Measurements from ENCODE around the gene PRR33.

PRR33 gene

GRCh38 chr11:1848640-1849430, 42.9 kb downstream of the PRR33 start:
- Histone ChIP-seq H3K4me3 (ENCODE audit: low read depth, low read length) (no peak overlapping the region), H3K4me1 (ENCODE audit: control insufficient read depth, insufficient read depth, low read length, unreplicated experiment) (peaks cover 13% of the 10 kb centered on the region), H2AFZ (ENCODE audit: low read length, unreplicated experiment) (no peak overlapping the region), H3K27me3 (ENCODE audit: insufficient read depth, low read length) (no peaks in the 10 kb centered on the region), H3K27ac (ENCODE audit: low read depth, low read length) (no peak overlapping the region), H3K79me2 (ENCODE audit: control insufficient read depth, insufficient read depth, low read length, unreplicated experiment) (no peaks in the 10 kb centered on the region), H3K36me3 (ENCODE audit: insufficient read depth, low read length) (no peaks in the 10 kb centered on the region)

GRCh38 chr11:1847926-1848639, 43.6 kb downstream of the PRR33 start:
- no peaks in the 10 kb centered on the region for H3K79me2 ChIP-seq (ENCODE audit: control insufficient read depth, insufficient read depth, low read length, unreplicated experiment)
- no peaks in the 10 kb centered on the region for H3K36me3 ChIP-seq (ENCODE audit: insufficient read depth, low read length)
- no peak overlapping the region for H2AFZ ChIP-seq (ENCODE audit: low read length, unreplicated experiment)
- no peaks in the 10 kb centered on the region for H3K27me3 ChIP-seq (ENCODE audit: insufficient read depth, low read length)
- H3K4me1 ChIP-seq (ENCODE audit: control insufficient read depth, insufficient read depth, low read length, unreplicated experiment), result peaks cover 13% of the 10 kb centered on the region
- H3K4me3 ChIP-seq (ENCODE audit: low read depth, low read length), result no peak overlapping the region
- H3K27ac ChIP-seq (ENCODE audit: low read depth, low read length), result no peak overlapping the region

- no peaks in the 10 kb centered on the region for H3K27me3 ChIP-seq (ENCODE audit: insufficient read depth, low read length)
- H2AFZ ChIP-seq (ENCODE audit: low read length, unreplicated experiment), result no peak overlapping the region
- H3K27ac ChIP-seq (ENCODE audit: low read depth, low read length), result no peak overlapping the region
- H3K4me1 ChIP-seq (ENCODE audit: control insufficient read depth, insufficient read depth, low read length, unreplicated experiment), result peaks cover 13% of the 10 kb centered on the region
- H3K36me3 ChIP-seq (ENCODE audit: insufficient read depth, low read length), result no peaks in the 10 kb centered on the region
- no peak overlapping the region for H3K4me3 ChIP-seq (ENCODE audit: low read depth, low read length)
- no peaks in the 10 kb centered on the region for H3K79me2 ChIP-seq (ENCODE audit: control insufficient read depth, insufficient read depth, low read length, unreplicated experiment)
Measured at GRCh38 chr11:1847006-1847735, 44.5 kb downstream of the PRR33 start.

- H3K79me2 ChIP-seq (ENCODE audit: control insufficient read depth, insufficient read depth, low read length, unreplicated experiment), result no peaks in the 10 kb centered on the region
- no peaks in the 10 kb centered on the region for H3K27me3 ChIP-seq (ENCODE audit: insufficient read depth, low read length)
- no peak overlapping the region for H2AFZ ChIP-seq (ENCODE audit: low read length, unreplicated experiment)
- no peak overlapping the region for H3K4me3 ChIP-seq (ENCODE audit: low read depth, low read length)
- peaks cover 13% of the 10 kb centered on the region for H3K4me1 ChIP-seq (ENCODE audit: control insufficient read depth, insufficient read depth, low read length, unreplicated experiment)
- H3K27ac ChIP-seq (ENCODE audit: low read depth, low read length), result no peak overlapping the region
- H3K36me3 ChIP-seq (ENCODE audit: insufficient read depth, low read length), result no peaks in the 10 kb centered on the region
Measured at GRCh38 chr11:1846453-1846932, 45.2 kb downstream of the PRR33 start.

GRCh38 chr11:1845561-1846452, 45.9 kb downstream of the PRR33 start:
- Histone ChIP-seq H2AFZ (ENCODE audit: low read length, unreplicated experiment) (no peak overlapping the region), H3K79me2 (ENCODE audit: control insufficient read depth, insufficient read depth, low read length, unreplicated experiment) (no peaks in the 10 kb centered on the region), H3K27ac (ENCODE audit: low read depth, low read length) (no peak overlapping the region), H3K27me3 (ENCODE audit: insufficient read depth, low read length) (no peaks in the 10 kb centered on the region), H3K4me1 (ENCODE audit: control insufficient read depth, insufficient read depth, low read length, unreplicated experiment) (peaks cover 13% of the 10 kb centered on the region), H3K36me3 (ENCODE audit: insufficient read depth, low read length) (no peaks in the 10 kb centered on the region), H3K4me3 (ENCODE audit: low read depth, low read length) (no peak overlapping the region)

GRCh38 chr11:1845095-1845429, 46.6 kb downstream of the PRR33 start:
- peak overlapping the region; percentile 49 for H2AFZ ChIP-seq (ENCODE audit: low read length, unreplicated experiment)
- H3K27me3 ChIP-seq (ENCODE audit: insufficient read depth, low read length), result no peaks in the 10 kb centered on the region
- no peak overlapping the region for H3K4me3 ChIP-seq (ENCODE audit: low read depth, low read length)
- peak overlapping the region; percentile 50 for H3K27ac ChIP-seq (ENCODE audit: low read depth, low read length)
- H3K36me3 ChIP-seq (ENCODE audit: insufficient read depth, low read length), result no peaks in the 10 kb centered on the region
- H3K4me1 ChIP-seq (ENCODE audit: control insufficient read depth, insufficient read depth, low read length, unreplicated experiment), result peaks cover 13% of the 10 kb centered on the region
- H3K79me2 ChIP-seq (ENCODE audit: control insufficient read depth, insufficient read depth, low read length, unreplicated experiment), result no peaks in the 10 kb centered on the region

GRCh38 chr11:1844221-1845094, 47.2 kb downstream of the PRR33 start:
- H3K27ac ChIP-seq (ENCODE audit: low read depth, low read length), result peak overlapping the region; percentile 50
- no peaks in the 10 kb centered on the region for H3K27me3 ChIP-seq (ENCODE audit: insufficient read depth, low read length)
- no peaks in the 10 kb centered on the region for H3K79me2 ChIP-seq (ENCODE audit: control insufficient read depth, insufficient read depth, low read length, unreplicated experiment)
- H3K4me1 ChIP-seq (ENCODE audit: control insufficient read depth, insufficient read depth, low read length, unreplicated experiment), result peaks cover 13% of the 10 kb centered on the region
- peak overlapping the region; percentile 49 for H2AFZ ChIP-seq (ENCODE audit: low read length, unreplicated experiment)
- no peaks in the 10 kb centered on the region for H3K36me3 ChIP-seq (ENCODE audit: insufficient read depth, low read length)
- no peak overlapping the region for H3K4me3 ChIP-seq (ENCODE audit: low read depth, low read length)

GRCh38 chr11:1843796-1844195, 47.9 kb downstream of the PRR33 start:
- H3K79me2 ChIP-seq (ENCODE audit: control insufficient read depth, insufficient read depth, low read length, unreplicated experiment), result no peaks in the 10 kb centered on the region
- H3K4me3 ChIP-seq (ENCODE audit: low read depth, low read length), result no peak overlapping the region
- no peaks in the 10 kb centered on the region for H3K36me3 ChIP-seq (ENCODE audit: insufficient read depth, low read length)
- no peaks in the 10 kb centered on the region for H3K27me3 ChIP-seq (ENCODE audit: insufficient read depth, low read length)
- H3K4me1 ChIP-seq (ENCODE audit: control insufficient read depth, insufficient read depth, low read length, unreplicated experiment), result peaks cover 13% of the 10 kb centered on the region
- H3K27ac ChIP-seq (ENCODE audit: low read depth, low read length), result no peak overlapping the region
- no peak overlapping the region for H2AFZ ChIP-seq (ENCODE audit: low read length, unreplicated experiment)

- no peaks in the 10 kb centered on the region for H3K27me3 ChIP-seq (ENCODE audit: insufficient read depth, low read length)
Measured at GRCh38 chr11:1843098-1843473, 48.6 kb downstream of the PRR33 start.

More at GRCh38 chr11:1843098-1843473, 48.6 kb downstream of the PRR33 start:
- Histone ChIP-seq H3K79me2 (ENCODE audit: control insufficient read depth, insufficient read depth, low read length, unreplicated experiment) (no peaks in the 10 kb centered on the region), H3K4me1 (ENCODE audit: control insufficient read depth, insufficient read depth, low read length, unreplicated experiment) (peaks cover 13% of the 10 kb centered on the region), H3K36me3 (ENCODE audit: insufficient read depth, low read length) (no peaks in the 10 kb centered on the region), H2AFZ (ENCODE audit: low read length, unreplicated experiment) (no peak overlapping the region), H3K27ac (ENCODE audit: low read depth, low read length) (no peak overlapping the region), H3K4me3 (ENCODE audit: low read depth, low read length) (no peak overlapping the region)

Data from ACC112 (cell line).